ENCODE data around the gene CCDC88C.

CCDC88C gene

GRCh38 chr14:91307652-91308051 is 110.0 kb downstream of the CCDC88C start:
- H3K4me1 Mint-ChIP-seq (ENCODE audit: low read depth): peaks cover 41% of the 10 kb centered on the region
- H3K27ac Mint-ChIP-seq: no peak overlapping the region
- H3K36me3 Mint-ChIP-seq (ENCODE audit: low read depth): peaks cover 72% of the 10 kb centered on the region
- H3K4me3 Mint-ChIP-seq: no peak overlapping the region
- no peaks in the 10 kb centered on the region for H3K9me3 Mint-ChIP-seq
- no peaks in the 10 kb centered on the region for H3K27me3 Mint-ChIP-seq

- Mint-ChIP-seq H3K27me3 (no peaks in the 10 kb centered on the region), H3K36me3 (ENCODE audit: low read depth) (peaks cover 76% of the 10 kb centered on the region), H3K4me1 (ENCODE audit: low read depth) (peaks cover 41% of the 10 kb centered on the region), H3K4me3 (no peak overlapping the region), H3K27ac (peak overlapping the region; percentile 45), H3K9me3 (no peaks in the 10 kb centered on the region)
Observed at GRCh38 chr14:91307046-91307445, 110.6 kb downstream of the CCDC88C start.

- peaks cover 44% of the 10 kb centered on the region for H3K4me1 Mint-ChIP-seq (ENCODE audit: low read depth)
- peak overlapping the region; percentile 45 for H3K27ac Mint-ChIP-seq
- H3K9me3 Mint-ChIP-seq: no peaks in the 10 kb centered on the region
- no peak overlapping the region for H3K4me3 Mint-ChIP-seq
- no peaks in the 10 kb centered on the region for H3K27me3 Mint-ChIP-seq
- H3K36me3 Mint-ChIP-seq (ENCODE audit: low read depth): peaks cover 80% of the 10 kb centered on the region
Observed at GRCh38 chr14:91306547-91306946, 111.1 kb downstream of the CCDC88C start.

GRCh38 chr14:91305650-91306431 is 111.8 kb downstream of the CCDC88C start:
- Mint-ChIP-seq H3K4me3 (no peak overlapping the region), H3K27me3 (no peaks in the 10 kb centered on the region), H3K27ac (peak overlapping the region; percentile 45), H3K9me3 (no peaks in the 10 kb centered on the region), H3K36me3 (ENCODE audit: low read depth) (peaks cover 80% of the 10 kb centered on the region), H3K4me1 (ENCODE audit: low read depth) (peaks cover 44% of the 10 kb centered on the region)

- Mint-ChIP-seq H3K27me3 (no peaks in the 10 kb centered on the region), H3K9me3 (no peaks in the 10 kb centered on the region), H3K36me3 (ENCODE audit: low read depth) (peaks cover 83% of the 10 kb centered on the region), H3K4me1 (ENCODE audit: low read depth) (peaks cover 50% of the 10 kb centered on the region), H3K27ac (peak overlapping the region; percentile 96), H3K4me3 (no peak overlapping the region)
Observed at GRCh38 chr14:91303924-91304229, 113.7 kb downstream of the CCDC88C start.

GRCh38 chr14:91303091-91303923 is 114.3 kb downstream of the CCDC88C start:
- Mint-ChIP-seq H3K4me3 (peak overlapping the region; percentile 73), H3K9me3 (no peaks in the 10 kb centered on the region), H3K4me1 (ENCODE audit: low read depth) (peaks cover 53% of the 10 kb centered on the region), H3K36me3 (ENCODE audit: low read depth) (peaks cover 83% of the 10 kb centered on the region), H3K27ac (peak overlapping the region; percentile 96), H3K27me3 (no peaks in the 10 kb centered on the region)

- peak overlapping the region; percentile 96 for H3K27ac Mint-ChIP-seq
- H3K36me3 Mint-ChIP-seq (ENCODE audit: low read depth): peaks cover 82% of the 10 kb centered on the region
- H3K27me3 Mint-ChIP-seq: no peaks in the 10 kb centered on the region
- peaks cover 53% of the 10 kb centered on the region for H3K4me1 Mint-ChIP-seq (ENCODE audit: low read depth)
- H3K9me3 Mint-ChIP-seq: no peaks in the 10 kb centered on the region
- peak overlapping the region; percentile 73 for H3K4me3 Mint-ChIP-seq
Observed at GRCh38 chr14:91302391-91302790, 115.2 kb downstream of the CCDC88C start.

- no peaks in the 10 kb centered on the region for H3K27me3 Mint-ChIP-seq
Observed at GRCh38 chr14:91300957-91301356, 116.7 kb downstream of the CCDC88C start.

GRCh38 chr14:91300283-91300895 is 117.2 kb downstream of the CCDC88C start:
- Mint-ChIP-seq H3K27ac (peak overlapping the region; percentile 96), H3K27me3 (no peaks in the 10 kb centered on the region), H3K4me1 (ENCODE audit: low read depth) (peaks cover 53% of the 10 kb centered on the region), H3K36me3 (ENCODE audit: low read depth) (peaks cover 83% of the 10 kb centered on the region), H3K9me3 (no peaks in the 10 kb centered on the region), H3K4me3 (peak overlapping the region; percentile 7)

More at GRCh38 chr14:91300957-91301356, 116.7 kb downstream of the CCDC88C start:
- Mint-ChIP-seq H3K9me3 (no peaks in the 10 kb centered on the region), H3K4me3 (peak overlapping the region; percentile 18), H3K4me1 (ENCODE audit: low read depth) (peaks cover 53% of the 10 kb centered on the region), H3K36me3 (ENCODE audit: low read depth) (peaks cover 83% of the 10 kb centered on the region), H3K27ac (peak overlapping the region; percentile 96)

GRCh38 chr14:91299121-91300115 is 118.2 kb downstream of the CCDC88C start:
- H3K4me3 Mint-ChIP-seq: no peak overlapping the region
- H3K27ac Mint-ChIP-seq: peak overlapping the region; percentile 96
- peaks cover 76% of the 10 kb centered on the region for H3K36me3 Mint-ChIP-seq (ENCODE audit: low read depth)
- no peaks in the 10 kb centered on the region for H3K27me3 Mint-ChIP-seq
- no peaks in the 10 kb centered on the region for H3K9me3 Mint-ChIP-seq
- peaks cover 53% of the 10 kb centered on the region for H3K4me1 Mint-ChIP-seq (ENCODE audit: low read depth)

- peak overlapping the region; percentile 96 for H3K27ac Mint-ChIP-seq
- no peak overlapping the region for H3K4me3 Mint-ChIP-seq
- H3K9me3 Mint-ChIP-seq: no peaks in the 10 kb centered on the region
- H3K27me3 Mint-ChIP-seq: no peaks in the 10 kb centered on the region
- peaks cover 84% of the 10 kb centered on the region for H3K36me3 Mint-ChIP-seq (ENCODE audit: low read depth)
- peaks cover 50% of the 10 kb centered on the region for H3K4me1 Mint-ChIP-seq (ENCODE audit: low read depth)
Observed at GRCh38 chr14:91298576-91298975, 119.0 kb downstream of the CCDC88C start.

GRCh38 chr14:91297081-91297711 is 120.4 kb downstream of the CCDC88C start:
- H3K27ac Mint-ChIP-seq: peak overlapping the region; percentile 78
- H3K4me3 Mint-ChIP-seq: no peak overlapping the region
- no peaks in the 10 kb centered on the region for H3K27me3 Mint-ChIP-seq
- no peaks in the 10 kb centered on the region for H3K9me3 Mint-ChIP-seq
- H3K36me3 Mint-ChIP-seq (ENCODE audit: low read depth): peaks cover 92% of the 10 kb centered on the region
- H3K4me1 Mint-ChIP-seq (ENCODE audit: low read depth): peaks cover 42% of the 10 kb centered on the region

- Mint-ChIP-seq H3K36me3 (ENCODE audit: low read depth) (peaks cover 88% of the 10 kb centered on the region), H3K27me3 (no peaks in the 10 kb centered on the region), H3K4me3 (no peak overlapping the region), H3K27ac (peak overlapping the region; percentile 45), H3K9me3 (no peaks in the 10 kb centered on the region), H3K4me1 (ENCODE audit: low read depth) (peaks cover 31% of the 10 kb centered on the region)
Observed at GRCh38 chr14:91295851-91296796, 121.5 kb downstream of the CCDC88C start.
